Kasumi-1 (cell line): ENCODE measurements around the gene B4GALNT1.

ENCODE experiments used
- DNase-seq, 2 experiments: peaks; one replicate each; lab custom pipeline; 2025; lab: John Stamatoyannopoulos, UW

The B4GALNT1 gene

DNA sequence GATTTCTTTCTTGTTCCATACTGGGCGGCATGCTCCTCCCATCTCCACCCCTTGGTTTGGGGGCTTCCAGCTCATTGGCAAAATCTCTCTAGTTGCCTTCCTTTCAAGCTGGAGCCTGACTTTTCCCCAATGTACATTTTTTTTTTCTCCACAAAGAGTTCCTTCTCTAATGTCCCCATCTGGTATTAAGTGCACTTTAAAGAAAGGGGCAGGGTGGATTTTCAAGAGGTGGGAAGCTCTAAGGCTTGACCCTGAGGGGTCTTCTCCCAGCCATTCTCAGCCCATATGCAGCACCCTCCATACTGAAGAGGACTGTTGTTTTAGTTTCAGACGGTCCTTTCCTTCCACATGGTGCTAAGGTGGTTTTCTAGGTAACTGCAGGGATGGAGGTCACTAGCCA, 47.8 kb downstream of the B4GALNT1 start:
- no peak for DNase-seq

DNA sequence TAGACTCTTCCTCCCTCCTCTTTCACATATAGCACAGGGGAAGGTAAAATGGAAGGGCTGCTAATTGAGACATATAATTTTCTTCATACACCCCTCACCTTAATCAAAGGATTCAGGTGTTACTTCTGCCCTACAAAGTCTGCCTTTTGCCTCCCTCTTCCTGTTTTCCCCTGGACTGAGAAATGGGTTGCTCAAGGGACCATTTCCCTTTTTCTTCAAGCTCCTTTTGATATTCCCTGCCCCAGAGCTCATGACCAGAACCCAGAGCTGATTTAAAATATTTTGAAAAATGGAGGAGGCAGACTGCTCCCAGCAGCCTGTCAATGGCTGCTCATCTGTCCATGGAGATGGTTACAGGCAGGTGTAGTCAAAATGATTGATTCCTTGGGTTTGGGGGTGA, 48.3 kb downstream of the B4GALNT1 start:
- peak in 1 of 2 experiments; percentile 4 for DNase-seq

DNA sequence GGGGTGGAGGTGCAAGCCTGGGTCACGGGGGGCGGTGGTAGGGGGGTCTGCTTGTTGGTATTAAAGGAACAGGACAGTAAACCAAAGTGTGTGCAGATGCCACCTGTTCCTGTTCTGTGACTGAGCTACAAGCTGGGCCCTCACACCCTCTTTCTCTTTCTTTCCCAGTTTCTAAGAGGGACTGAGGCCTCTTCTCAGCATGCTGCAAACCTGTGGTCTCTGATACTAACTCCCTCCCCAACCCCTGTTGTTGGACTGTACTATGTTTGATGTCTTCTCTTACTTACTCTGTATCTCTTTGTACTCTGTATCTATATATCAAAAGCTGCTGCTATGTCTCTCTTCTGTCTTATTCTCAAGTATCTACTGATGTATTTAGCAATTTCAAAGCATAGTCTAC, 49.0 kb downstream of the B4GALNT1 start:
- no peak for DNase-seq

DNA sequence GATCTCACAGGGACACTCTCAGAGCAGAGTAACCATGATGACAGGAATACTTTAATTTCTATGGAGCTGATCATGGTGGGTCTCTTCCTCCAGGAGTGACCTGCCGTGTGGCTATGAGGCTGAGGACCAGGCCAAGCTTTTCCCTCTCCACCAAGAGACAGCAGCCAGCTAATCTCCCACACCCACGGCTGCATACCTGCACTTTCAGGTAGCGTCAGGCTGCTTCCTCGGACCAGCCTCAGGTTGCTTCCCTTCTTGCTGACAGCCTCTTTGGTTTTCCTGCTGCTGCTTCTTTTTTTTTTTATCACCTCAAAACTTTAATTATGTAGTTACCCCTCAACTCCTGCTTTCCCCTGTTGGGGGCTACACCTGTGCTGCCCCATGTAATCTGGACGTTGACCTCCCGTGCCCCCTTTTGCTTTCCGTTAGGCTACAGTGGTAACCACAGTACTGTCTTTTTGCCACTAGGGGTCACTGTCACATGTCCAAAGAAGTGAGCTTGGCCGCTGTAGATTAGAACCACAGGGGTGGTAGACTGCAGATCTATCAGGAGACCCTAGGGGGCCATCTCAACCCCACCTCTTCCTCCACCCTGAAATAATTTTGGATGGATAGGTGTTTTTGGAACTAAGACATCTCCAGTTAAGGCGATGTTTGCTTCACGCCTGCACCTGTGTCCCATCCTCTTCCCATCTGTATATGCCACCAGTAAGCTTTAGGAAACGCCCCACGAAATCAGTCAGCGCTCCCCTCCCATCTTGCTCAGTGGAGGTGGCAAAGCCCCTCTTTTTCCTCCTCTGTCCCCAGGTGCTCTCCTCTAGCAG, 49.8 kb downstream of the B4GALNT1 start:
- DNase-seq = peak; percentile 86 to 88

DNA sequence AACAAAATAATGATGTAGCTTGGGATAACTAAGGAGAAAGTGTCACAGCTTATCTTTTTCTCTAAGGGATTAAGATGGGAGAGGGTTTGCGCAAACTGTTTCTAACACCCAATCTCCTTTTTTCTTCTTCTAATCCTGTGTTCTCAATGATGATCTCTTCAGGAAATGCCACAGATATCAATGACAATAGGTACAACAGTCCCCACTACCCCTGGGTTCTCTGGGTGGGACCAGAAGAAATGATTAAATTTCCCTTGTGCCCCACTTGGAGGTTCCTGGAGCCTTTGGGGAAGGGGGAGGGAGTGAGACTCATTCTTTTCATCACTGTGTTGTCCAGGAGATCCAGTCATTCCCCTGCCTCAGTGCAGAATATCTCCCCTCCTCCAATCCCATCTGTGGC, 50.6 kb downstream of the B4GALNT1 start:
- DNase-seq = no peak

DNA sequence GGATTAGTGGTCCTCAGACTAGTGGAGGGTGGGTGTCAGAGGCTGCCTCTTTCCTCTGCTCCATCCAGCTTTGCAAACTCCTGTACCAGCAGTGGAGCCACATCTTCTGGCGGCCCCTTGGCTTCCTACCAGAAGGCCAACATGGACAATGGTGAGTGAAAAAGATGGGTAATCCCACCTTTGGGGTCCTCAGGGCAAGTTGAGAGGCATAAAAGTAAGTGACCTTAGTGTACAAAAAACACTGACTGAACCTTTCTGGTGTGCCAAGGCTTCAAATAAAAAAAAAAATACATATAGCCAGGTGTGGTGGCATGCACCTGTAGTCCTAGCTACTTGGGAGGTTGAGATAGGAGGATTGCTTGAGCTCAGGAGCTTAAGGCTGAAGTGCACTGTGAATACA, 51.2 kb downstream of the B4GALNT1 start:
- no peak for DNase-seq

DNA sequence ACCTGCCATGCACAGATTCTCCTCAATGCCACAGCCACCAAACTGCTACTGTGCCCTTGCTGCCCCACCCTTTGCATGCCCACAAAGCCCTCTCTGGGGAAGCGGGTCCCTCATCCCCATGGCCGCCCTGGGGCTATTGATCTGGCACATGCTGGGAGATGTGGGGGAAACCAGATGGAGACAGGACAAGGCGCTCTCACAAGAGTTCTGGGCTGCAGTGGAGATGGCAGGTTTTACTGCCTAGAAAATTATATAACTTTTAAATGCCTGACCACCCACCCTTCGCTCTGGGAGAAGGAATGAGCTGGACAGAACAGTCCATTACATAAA, 52.6 kb downstream of the B4GALNT1 start:
- DNase-seq = no peak

DNA sequence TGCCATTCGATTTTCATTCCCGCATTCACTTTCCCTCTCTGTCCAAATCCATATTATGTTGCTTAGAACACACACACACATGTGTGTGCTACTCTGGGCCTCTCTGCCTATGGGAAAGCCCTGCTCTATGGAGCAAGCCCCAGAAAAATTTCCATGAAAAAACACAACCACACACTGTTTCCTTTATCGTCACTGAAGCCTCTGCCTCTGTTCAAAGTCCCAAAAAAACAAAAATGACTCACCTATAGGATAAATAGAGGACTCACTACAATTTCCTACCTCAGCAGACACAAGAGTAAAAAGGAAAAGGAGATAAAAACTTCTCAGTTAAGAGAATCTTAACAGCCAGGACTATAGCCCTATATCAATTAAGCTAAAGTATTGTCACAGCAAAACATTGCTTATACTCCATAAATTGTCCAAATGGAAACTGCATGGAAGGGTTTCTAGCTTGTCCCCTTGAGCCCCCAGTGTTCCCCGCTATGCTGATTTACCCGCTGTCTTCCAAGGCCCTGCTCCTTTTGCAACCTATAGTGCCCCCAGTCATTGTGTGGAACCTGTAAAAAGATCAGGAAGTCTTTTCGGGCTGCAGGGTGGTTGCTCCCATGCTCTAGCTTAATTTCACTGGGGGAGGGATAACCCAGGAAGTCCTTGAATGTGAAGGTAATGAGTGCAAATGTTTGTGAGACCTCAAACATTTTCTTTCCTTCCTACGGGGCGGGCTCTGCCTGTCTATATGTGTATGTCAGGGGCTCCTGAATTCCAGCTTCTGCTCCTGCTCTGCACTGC, 53.1 kb downstream of the B4GALNT1 start:
- no peak for DNase-seq

DNA sequence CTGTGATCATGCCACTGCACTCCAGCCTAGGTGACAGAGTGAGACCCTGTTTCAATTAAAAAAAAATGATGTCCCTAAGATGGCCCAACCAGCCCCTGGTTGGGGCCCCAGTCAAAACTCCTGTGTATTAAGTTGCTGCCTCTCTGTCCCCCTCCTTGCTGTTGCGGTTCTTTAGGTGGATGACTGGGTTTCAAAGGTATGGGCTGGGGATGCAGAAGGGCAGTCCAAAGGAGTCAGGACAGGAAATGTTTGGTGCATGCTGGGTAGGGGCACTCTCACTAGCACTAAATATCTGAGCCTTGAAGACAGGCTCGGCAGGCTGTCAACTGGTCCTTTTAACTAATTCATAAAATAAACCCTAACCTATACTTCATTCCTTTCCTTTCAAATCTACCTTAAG, 54.0 kb downstream of the B4GALNT1 start:
- no peak for DNase-seq

DNA sequence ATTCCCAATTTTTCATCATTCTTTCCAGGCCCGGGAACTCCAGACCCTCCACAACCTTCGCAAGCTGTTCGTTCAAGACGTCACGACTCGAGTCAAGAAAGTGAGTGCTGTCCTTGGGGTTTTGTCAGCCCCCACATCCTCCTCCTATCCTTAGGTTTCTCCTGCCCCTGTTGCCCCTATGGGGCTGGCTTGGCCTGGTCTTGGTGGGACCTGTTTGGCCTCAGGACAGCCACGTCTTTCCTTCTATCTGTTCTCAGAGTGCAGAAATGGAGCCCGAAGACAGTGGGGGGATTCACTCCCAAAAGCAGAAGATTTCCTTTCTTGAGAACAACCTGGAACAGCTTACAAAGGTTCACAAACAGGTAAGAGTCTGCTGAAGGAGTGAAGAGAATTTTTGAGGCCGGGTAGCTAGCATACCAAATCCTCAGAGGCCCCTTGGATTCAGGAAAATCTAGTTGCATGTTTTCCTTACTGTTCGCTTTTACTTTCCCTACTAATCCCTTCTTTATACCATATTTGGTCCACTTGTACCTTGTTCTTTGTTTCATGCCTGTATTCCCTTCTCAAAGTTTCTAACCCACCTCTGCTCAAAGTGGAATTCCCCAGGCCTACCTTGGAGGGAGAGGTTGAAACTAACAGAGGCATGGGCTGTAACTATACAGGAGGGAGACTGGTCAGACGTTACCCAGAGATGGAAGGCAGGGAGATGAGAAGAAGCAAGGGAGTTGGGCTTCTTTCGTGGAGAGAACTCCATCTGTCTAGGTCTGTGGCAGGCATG, 54.8 kb downstream of the B4GALNT1 start:
- no peak for DNase-seq

DNA sequence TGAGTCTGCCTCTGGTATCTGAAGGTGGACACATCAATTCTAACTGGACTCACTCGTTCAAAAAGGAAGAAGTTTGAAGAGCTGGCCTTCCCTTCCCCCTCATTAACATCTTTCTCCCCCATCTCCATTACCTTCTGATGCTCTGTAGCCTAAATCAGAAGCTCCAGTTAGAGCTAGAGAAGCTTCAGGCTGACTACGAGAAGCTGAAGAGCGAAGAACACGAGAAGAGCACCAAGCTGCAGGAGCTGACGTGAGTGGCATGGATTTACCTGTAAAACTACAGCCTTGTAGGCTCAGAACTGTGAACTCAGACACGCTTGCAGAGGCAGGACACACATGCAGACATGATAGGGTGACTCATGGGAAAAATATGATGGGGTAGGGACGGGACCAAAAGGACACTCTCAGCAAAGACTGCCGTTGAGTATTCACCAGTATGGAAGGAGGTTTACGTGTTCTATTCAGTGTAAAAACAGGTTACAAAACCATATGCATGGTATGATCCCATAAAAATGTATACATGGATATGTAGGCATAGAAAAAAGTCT, 56.3 kb downstream of the B4GALNT1 start:
- DNase-seq = no peak
